Skeletal muscle cell (primary cell): ENCODE results near the gene OXNAD1.

Experiments used
- DNase-seq: peaks from one replicate; pipeline ENCODE4 v3.0.0-alpha.2; 2010; ENCODE audit warnings: low read depth
- H3K4me3 ChIP-seq: 2 replicates; pipeline ENCODE4 v1.5.1; 2011; ENCODE audit warnings: low read depth, mild to moderate bottlenecking, control low read depth, low read length, moderate library complexity

OXNAD1 gene

DNA sequence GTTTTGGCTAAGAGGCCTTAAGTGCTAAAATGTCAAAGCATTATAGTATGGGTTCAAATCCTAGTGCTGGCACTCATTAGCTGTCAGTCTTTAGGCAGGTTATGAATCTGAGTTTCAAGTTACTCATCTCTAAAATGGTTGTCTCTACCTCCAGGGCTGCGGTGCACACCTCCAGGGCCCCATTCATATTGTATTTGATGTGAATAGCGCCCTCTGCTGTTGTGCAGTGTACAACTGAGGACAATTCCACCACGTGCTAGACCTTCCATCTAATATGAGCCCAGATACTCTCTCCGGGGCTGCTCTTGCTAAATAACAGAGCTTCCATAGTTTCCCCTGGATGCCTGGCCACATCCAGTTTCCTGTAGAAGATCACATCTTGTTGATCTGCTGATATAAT is 54.3 kb downstream of the OXNAD1 start:
- no peak for DNase-seq
- no peak overlapping the region for H3K4me3 ChIP-seq

DNA sequence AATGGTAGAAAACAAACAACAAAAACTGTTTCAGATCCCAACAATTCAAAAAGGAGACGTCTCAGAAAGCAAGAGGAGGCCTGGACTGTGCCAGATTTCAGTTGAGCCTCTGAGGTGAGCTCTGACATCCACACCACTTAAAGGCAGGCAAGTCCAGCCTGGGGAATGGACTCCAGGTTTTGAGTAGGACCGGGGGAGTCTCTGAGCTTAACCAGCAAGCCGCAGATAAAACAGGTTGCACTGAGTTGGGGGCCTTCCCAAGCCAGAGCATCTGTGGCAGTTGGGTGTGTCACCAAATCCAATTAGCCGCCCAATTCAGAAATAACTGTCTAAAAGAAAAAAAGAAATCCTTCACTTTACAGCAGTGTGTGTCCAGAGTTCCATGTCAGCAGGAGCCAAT is 54.7 kb downstream of the OXNAD1 start:
- H3K4me3 ChIP-seq: no peak overlapping the region
- DNase-seq: no peak

DNA sequence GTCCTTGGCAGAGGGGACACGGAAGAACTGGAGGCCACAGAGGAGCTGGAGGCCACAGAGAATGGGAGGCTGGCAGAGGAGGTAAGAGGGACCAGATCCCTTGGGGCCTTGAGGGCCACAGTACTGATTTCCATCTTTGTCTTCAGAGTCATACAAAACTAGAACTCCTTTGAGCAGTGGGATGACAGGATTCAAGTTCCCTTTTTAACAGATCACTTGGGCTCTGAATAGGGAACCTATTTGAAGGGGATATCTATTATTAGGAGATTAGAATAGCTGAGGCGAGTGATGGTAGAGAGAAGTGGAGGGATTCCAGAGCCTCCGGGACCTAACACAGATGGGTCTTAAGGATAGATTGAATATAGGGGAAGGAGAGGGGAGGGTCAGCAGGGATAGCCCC is 55.7 kb downstream of the OXNAD1 start:
- no peak overlapping the region for H3K4me3 ChIP-seq
- DNase-seq: no peak

DNA sequence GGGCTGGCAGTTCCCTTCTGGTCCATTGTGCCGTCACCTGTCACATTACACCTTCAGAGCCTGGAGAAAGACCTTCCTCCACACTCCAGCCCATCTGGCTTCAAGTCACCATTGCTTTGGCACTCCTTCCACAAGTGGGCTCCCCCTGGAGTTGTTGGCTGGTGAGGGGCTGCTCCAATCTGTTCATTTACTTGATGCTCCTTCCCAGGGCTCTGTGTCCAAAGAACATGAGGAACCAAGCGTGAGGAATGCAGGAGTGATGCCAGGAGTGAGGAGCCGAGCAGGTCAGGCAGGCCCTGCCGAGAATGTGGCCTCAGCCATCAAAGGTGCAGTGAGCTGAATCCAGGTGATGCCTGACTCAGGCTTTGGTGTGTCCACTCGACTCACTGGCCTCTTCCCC is 57.2 kb downstream of the OXNAD1 start:
- no peak for DNase-seq
- H3K4me3 ChIP-seq: no peak overlapping the region

DNA sequence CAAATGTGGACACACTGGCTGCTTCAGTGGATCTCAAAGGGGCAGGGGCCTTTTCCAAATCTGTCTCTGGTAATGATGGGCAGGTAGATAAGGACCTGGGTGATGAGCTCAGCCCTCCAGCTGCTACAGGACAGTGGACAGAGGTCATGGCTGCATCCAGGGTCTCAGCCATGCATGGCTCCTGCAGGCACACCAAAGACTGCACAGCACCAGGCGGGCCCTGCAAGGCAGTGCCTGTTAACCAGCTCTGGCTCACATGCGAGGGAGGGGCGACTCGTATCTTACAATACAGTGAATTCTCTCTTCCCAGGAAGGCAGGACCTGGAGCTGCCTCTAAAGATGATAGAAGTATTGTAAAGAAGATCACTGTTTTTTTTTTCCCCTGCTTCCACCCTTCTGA is 58.7 kb downstream of the OXNAD1 start:
- H3K4me3 ChIP-seq: no peak overlapping the region
- no peak for DNase-seq

DNA sequence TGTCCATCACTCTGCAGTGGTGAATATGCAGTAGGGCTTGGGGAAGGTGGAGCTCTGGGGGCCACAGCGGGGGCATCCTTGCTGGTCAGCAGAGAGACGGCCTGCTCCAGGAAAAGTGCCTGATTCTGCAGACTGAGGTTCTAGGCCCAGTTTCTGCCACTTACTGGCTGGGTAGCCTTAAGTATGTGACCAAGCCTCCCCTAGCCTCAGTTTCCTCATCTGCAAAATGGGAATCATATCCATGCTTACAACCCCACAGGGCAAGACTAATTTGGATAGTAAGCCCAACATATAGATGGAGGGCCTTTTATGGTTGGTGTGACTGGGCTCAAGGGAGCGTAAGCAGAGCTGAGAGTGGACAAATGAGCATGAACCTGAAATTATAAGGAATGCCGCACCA is 60.8 kb downstream of the OXNAD1 start:
- DNase-seq: no peak
- H3K4me3 ChIP-seq: no peak overlapping the region

DNA sequence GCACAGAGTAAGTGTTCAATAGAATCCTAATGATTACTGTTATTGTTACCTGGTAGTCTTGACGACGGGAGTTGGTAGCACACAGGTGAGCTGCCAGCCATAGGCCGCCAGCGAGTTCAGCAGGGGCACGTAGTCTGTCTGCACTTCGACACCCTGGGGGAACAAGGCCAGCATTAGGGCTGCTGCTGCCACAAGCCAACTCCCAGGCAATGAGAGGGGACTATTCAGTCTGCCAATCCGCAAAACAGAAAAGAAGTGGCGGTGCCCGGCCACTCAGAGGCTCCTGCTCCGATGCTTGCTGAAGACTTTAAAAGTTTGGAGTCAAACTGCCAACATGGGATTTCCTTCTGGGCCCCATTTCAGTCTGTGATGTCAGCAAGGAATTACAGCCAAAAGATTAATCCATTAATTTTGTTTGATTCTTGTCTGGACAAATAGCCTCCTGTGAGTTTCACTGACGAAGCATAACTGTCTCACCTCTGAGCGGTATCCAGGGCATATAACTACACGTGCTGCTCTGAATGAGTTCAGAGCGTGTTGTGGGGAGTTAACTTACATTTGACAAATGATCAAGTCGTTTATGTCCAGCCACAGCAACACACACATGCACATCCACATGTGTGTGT is 61.8 kb downstream of the OXNAD1 start:
- no peak for DNase-seq
- H3K4me3 ChIP-seq: no peak overlapping the region

DNA sequence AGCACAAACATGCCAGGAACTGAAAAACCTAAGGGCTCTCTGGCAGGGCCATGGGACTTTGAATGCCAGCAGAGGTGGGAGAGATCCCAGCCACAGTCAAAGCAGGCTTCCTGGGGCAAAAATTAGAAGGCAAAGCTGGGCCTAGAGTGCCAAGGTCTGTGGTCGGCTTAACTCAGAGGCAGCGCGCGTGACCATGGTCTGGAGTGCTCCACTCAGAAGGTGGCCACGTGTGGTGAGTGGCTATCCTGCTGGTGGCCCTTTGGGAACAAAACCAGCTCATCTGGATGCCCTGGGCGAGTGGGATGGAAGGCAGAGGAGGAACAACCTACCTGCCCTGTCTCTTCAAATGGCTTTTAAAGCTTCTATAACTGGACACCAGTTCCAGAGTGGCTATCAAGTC is 63.1 kb downstream of the OXNAD1 start:
- no peak overlapping the region for H3K4me3 ChIP-seq
- DNase-seq: no peak

DNA sequence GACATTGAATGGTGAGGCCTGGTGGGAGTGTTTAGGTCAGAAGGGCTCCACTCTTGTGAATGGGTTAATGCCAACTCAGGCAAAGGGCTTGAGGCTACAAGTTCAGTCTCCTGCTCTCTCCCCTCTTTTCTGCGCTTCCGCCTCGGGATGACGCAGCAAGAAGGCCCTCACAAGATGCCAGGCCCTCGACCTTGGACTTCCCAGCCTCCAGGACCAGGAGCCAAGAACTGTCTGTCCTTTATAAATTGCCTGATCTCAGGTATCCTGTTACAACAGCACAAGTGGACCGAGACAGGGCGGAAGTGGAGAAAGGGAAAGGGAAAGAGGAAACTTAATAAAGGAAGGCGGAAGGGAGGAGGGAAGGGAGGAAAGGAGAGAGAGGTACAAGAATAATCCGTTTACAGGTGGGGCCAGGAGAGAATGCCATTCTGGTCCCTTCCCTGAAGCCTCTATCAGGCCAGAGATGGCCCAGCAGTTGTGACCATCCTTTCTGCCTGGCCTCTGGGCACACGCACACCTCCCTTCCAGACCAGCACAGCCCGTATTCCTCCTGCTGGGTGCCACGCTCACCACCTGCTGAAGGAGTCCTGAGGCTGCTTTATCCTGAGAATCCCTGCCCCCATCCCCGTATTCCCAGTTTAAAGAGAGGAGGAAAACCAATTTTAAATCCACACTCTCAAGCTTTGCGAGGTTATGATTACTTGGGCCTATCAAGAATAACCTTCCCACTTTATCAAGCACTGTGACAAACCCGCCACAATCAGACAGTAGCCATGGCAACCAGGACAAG is 64.2 kb downstream of the OXNAD1 start:
- H3K4me3 ChIP-seq: no peak overlapping the region
- DNase-seq: no peak

DNA sequence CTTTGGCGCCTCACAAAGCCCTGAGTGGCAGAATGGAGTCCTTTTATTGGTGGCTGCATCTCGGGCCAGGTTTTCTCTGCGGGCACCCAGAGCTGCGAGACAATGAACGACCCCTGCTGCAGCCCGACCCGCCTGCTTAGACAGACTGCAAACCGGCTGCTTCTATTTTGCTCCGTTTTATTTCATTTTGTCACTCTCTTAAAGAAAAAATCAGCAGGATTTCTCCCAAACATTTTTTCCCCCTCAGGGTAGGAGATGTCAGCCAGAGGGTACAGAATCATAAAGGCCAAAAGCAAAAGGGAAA is 64.8 kb downstream of the OXNAD1 start:
- no peak for DNase-seq
- H3K4me3 ChIP-seq: no peak overlapping the region

DNA sequence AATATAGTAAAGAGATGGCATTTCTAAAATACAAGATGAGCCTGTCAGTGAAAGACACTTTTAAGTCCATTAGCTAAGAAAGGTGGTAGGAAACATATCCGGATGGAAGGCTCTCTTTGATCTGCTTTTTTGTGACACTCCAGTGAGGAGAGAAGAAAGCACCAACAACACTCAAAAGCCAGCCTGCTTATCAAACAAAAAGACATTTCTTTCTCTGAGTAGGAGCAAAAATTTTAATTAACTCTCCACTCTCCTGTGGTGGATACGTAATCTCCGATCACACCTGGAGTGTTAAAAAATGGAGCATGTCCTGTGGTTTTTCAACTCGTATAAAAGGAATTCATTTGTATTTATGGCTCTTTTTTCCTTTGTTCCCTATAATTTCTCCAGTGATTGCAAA is 65.3 kb downstream of the OXNAD1 start:
- no peak for DNase-seq
- H3K4me3 ChIP-seq: no peak overlapping the region

DNA sequence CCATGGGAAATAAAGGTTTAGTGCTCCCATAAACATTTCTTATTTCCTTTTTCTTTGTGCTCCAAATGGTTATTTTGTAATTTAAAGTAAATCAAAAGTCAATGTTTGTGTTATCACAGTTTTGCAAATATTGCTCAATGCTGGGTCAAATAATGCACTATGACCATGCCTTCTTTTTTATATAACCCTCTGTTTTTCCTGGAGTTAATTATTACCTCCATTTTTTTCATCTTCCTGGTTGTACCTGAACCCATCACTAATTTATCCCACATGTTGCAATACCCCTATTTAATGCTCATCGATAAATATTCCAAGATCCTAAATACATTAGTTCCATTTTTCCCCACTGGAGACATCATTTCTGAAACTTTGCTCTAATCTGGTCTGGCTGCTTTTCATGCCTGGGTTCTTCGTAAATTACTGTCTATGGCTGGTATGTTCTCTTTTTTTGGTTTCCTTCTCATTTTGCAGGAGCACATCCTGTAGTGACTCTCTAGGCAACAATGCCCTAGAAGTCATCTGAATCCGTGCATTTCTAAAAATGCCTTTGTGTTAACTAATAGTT is 66.4 kb downstream of the OXNAD1 start:
- no peak overlapping the region for H3K4me3 ChIP-seq
- no peak for DNase-seq

DNA sequence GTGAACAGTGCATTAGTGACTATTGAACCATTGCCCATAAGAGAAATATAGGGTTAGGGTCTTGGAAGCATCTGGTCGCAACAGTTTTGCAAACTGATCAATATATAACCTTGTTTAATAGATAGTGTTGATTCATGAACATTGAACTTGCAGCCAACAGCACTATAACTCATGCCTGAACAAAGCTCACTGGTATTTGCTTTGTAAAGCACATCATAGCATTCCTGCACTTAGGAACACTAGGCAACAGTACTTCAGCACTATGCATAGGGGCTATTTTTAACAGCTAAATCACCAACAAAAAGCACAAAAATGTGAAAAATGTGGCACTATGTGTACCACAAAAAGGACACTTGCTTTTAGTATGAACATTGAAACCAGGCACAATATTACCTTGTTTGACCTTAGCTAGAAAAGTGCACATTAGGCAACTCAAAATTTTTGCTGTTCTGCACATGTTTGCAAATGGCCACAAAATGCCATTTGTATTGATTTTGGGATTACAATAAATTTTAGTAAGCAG is 68.0 kb downstream of the OXNAD1 start:
- H3K4me3 ChIP-seq: no peak overlapping the region
- no peak for DNase-seq

DNA sequence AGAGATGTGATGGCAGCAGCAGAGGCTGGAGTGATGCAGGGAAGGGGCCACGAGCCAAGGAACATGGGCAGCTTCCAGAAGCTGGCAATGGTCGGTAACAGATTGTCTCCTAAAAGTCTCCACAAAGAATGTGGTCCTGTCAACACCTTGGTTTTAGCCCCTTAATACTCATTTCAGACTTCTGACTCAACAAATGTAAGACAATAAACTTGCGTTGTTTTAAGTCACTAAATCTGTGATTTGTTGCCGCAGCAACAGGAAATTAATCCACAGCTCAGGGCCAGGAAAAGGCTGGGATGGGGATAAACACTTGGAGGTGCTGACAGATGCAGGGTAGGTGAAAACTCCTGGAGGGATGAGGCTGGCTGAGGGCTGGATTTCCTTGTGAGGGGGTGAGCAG is 69.9 kb downstream of the OXNAD1 start:
- DNase-seq: peak; percentile 55
- no peak overlapping the region for H3K4me3 ChIP-seq

DNA sequence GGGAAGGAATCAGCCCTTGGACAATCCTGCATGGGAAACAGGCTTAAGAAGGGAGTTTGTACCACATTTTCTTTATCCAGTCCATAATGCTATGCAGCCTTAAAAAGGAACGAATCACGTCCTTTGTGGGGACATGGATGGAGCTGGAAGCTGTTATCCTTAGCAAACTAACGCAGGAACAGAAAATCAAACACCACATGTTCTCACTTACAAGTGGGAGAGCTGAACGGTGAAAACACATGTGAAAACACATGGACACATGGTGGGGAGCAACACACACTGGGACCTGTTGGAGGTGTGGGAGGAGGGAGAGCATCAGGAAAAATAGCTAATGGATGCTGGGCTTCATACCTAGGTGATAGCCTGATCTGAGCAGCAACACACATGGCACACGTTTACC is 70.3 kb downstream of the OXNAD1 start:
- H3K4me3 ChIP-seq: no peak overlapping the region
- DNase-seq: no peak

DNA sequence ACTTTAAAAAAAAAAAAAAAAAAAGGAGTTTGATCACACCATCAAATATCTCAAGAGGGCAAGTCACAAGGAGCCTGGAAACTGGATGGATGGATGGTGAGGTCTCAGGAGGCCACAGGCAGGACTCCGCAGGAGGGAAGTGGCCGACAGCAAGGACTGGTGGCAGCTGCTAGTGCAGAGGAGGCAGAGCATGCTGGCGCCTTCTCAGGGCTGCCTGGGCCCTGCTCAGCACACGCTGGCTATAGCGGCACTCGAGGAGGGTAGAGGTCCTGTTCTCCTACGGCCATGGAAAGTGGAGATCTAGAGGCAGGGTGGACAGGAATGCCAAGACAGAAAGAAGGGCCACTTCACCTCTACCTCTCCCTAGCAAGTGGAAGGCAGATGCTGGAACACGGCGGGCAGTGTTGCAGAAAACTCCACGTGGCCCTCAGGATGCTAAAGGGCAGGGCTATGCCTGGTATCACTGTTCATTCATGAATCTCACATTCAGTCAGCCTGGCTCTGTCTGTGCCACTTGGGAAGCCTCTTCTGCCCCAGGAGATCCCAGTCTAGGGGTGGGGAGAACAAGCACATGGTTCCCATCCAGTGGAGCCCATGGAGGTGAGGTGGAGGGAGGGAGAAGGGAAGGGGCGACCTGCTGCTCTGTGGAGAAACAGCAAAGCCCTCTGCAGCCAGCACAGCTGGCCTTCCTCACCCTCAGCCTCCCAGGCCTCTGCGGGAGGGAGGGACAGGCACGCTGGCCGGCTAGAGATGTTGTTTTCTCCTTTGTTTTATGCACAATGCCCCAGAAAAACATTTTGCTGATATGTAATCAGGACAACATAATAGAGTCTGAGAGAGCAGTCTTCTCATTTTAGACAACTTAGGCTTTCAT is 71.0 kb downstream of the OXNAD1 start:
- no peak overlapping the region for H3K4me3 ChIP-seq
- no peak for DNase-seq

DNA sequence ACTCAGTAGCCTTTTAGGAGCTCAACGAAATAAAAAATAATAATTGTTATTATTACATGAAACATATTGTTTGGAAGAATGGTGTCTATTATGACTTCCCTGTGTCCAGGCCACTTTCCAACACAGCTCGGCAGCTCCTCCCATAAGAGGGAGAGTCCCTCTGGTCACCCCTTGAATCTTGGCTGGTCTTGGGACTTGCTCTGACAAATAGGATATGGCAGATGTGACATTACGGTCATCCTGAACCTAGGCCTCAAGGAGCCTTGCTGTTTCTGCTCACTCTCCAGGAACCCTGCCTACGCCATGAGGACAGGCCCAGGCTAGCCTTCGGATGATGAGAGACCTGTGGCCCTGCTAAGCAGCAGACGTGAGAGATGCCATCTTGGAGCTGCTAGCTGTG is 71.8 kb downstream of the OXNAD1 start:
- no peak for DNase-seq
- H3K4me3 ChIP-seq: no peak overlapping the region

DNA sequence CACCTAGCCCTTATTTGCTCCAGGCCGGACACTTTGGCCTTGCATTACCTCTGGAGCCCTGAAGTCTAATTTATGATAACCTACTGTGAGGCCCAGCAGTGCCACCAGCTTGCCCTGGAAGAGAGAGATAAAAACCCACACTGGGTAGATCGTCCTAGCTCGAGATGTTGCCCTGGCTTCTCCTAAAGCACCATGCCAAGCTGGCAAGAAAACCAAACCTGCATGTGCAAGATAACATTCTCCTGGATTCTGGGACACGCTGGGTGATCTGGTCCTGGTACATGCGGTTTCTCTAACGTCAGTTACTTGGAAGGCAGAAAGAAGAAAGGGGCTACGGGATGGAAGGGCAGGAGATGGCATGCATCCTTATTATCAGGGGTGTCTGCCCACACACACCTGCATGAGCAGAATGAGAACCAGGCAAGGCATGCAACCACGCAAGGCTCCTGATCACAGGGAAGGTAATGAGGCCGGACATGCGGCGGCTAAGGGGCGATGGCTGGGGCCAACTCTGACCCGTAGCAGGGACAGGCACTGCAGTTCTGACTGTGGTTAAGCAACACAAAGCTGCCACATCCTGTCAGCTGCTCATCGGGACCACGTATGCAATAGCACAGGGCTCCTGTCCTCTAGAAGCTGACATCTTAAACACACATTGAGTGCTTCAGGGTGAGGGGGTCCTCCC is 73.0 kb downstream of the OXNAD1 start:
- no peak for DNase-seq
- no peak overlapping the region for H3K4me3 ChIP-seq

DNA sequence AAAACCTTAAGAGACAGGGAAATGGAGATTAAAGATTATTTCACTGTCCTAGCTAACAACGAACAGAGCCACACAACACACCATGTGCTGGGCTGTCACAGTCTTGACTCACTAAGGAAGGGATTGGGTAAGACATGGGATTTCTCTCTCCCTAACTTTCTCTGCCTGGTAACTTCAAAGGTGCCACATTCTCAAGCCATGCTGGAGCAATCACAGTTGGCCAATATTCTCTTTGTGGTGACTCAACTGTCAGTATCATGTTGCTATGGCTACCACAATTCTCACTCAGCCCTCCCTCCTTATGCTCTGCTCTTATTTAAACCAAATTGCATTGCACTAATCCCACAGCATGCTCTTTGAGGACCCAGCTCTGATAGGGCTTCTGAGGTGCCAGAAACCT is 74.0 kb downstream of the OXNAD1 start:
- peak; percentile 95 for DNase-seq
- H3K4me3 ChIP-seq: no peak overlapping the region

DNA sequence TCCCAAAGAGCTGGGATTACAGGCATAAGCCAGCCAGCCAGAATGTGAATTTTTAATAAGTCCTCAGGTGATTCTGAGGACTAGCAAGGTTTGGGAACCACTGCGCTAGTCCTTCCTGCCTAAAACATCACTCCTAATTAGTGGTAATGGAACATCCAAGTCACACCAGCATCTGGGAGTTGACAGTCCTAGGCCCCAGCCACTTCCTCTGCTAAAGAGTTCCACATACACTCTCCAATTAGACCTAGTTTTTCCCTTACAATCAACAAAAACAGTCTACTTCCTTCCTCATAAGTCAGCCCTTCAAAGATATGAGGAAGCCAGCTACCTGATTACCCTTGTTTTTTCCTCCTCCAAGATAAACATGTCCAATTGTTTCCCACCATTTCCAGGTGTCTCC is 78.1 kb downstream of the OXNAD1 start:
- H3K4me3 ChIP-seq: no peak overlapping the region
- DNase-seq: no peak
